A673 (cell line): ENCODE data around the gene C9orf85.

Source experiments
- CTCF ChIP-seq: fragments of 300-800, 200-600 bp; sonication (generic); conservative IDR thresholded peaks from 2 replicates; pipeline ENCODE4 v1.5.1; 2017; ENCODE audit warnings: low read depth, mild to moderate bottlenecking, antibody characterized with exemption, low read length, moderate library complexity, mixed read lengths
- EZH2 ChIP-seq: fragments of 200-600 bp; sonication (generic); IDR thresholded peaks from 2 replicates; pipeline ENCODE4 v1.6.1; 2017; ENCODE audit warnings: borderline replicate concordance, low read depth, mild to moderate bottlenecking, mixed read lengths, antibody characterized with exemption, low read length; ENCODE audit not compliant: poor library complexity, severe bottlenecking

- TF ChIP-seq EZH2 (no peak), CTCF (no peak)
Observed at GRCh38 chr9:72012646-72013045, 101.2 kb downstream of the C9orf85 start.
